ENCODE results near the gene WDR48. TPM values are rescaled to one million over a fixed set of nuclear protein-coding genes. Genes with fewer than 3 reads are reported as not detected.

Gene WDR48
- total and polyA plus RNA-seq, 5 donors from 2014 or later: 46.7 to 104 (median 50.2) TPM

DNA sequence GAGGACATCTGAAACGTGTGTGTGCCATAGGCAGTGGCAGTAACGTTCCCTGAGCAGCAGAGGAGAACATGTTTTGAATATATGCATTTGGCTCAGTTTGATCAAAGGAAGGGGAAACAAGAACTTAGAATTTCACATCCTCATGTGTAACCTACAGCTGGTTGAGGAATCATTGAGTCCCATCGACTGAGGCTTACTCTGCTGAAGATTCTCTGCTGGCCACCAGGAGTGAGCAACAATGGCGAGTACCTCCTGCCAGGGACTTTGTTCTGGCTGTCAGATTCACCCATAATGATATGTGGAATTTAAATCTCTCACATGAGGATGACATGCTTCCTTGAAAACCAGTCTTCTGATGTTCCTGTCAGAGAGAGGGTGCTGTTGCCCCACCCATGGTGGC, 34.3 kb downstream of the WDR48 start:
- Histone ChIP-seq H3K4me1 (ENCODE audit: control insufficient read depth, insufficient read depth, low read length, poor library complexity, severe bottlenecking) (no peaks in the 10 kb centered on the region), H3K27me3 (ENCODE audit: control insufficient read depth, insufficient read depth, low read length) (no peaks in the 10 kb centered on the region), H3K27ac (ENCODE audit: insufficient read depth, low read length, poor library complexity, severe bottlenecking) (no peak overlapping the region), H3K9me3 (ENCODE audit: control insufficient read depth in 2 of 2, low read length in 2 of 2) (no peaks in the 10 kb centered on the region), H3K4me3 (ENCODE audit: low read depth, low read length) (no peak overlapping the region), H3K36me3 (ENCODE audit: control insufficient read depth, insufficient read depth, low read length) (peaks cover 79% of the 10 kb centered on the region)
- no peaks in the 10 kb centered on the region for H3K27me3 Mint-ChIP-seq
- DNase-seq (no peak), ATAC-seq (ENCODE audit: low read depth in 2 of 2) (no peak)
- peaks cover 63% of the 10 kb centered on the region for H3K36me3 Mint-ChIP-seq
- H3K4me1 Mint-ChIP-seq: peaks cover 0 to 11% (median 2%) of the 10 kb centered on the region in 4 donors
- H3K27ac Mint-ChIP-seq: peak overlapping the region in 1 of 3 donors; percentile 26
- H3K9me3 Mint-ChIP-seq: no peaks in the 10 kb centered on the region
- H3K4me3 Mint-ChIP-seq: no peak overlapping the region

DNA sequence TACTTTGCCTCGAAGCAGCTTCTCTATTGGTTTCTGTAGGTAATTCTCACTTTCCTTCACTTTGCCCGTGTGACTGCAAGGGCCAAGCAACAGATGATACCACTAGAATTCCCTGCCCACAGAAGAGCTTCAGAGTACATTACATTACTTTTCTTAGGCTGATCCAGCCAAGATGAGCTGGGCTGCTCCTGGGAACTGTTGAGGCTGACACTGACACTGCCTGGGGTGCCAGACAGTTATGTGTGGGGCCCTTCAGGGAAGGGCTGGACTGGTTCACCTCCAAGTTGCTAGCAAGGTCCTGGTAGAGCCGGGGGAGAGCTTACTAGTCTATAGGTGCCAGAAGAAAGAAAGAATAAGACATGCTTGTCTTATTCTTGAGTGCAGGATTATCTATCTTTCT, 36.6 kb downstream of the WDR48 start:
- H3K4me3 ChIP-seq (ENCODE audit: low read depth, low read length): no peak overlapping the region
- no peak overlapping the region for H3K4me3 Mint-ChIP-seq
- no peak overlapping the region for H3K27ac ChIP-seq (ENCODE audit: insufficient read depth, low read length, poor library complexity, severe bottlenecking)
- no peak for DNase-seq
- H3K4me1 ChIP-seq (ENCODE audit: control insufficient read depth, insufficient read depth, low read length, poor library complexity, severe bottlenecking): no peaks in the 10 kb centered on the region
- H3K4me1 Mint-ChIP-seq: peaks cover 0 to 6% (median 2%) of the 10 kb centered on the region in 4 donors
- H3K27ac Mint-ChIP-seq: peak overlapping the region in 1 of 3 donors; percentile 9
- H3K27me3 Mint-ChIP-seq: no peaks in the 10 kb centered on the region
- peaks cover 89% of the 10 kb centered on the region for H3K36me3 ChIP-seq (ENCODE audit: control insufficient read depth, insufficient read depth, low read length)
- H3K36me3 Mint-ChIP-seq: peaks cover 51% of the 10 kb centered on the region
- H3K9me3 ChIP-seq (ENCODE audit: control insufficient read depth in 2 of 2, low read length in 2 of 2): no peaks in the 10 kb centered on the region
- no peak for ATAC-seq (ENCODE audit: low read depth in 2 of 2)
- no peaks in the 10 kb centered on the region for H3K9me3 Mint-ChIP-seq
- no peaks in the 10 kb centered on the region for H3K27me3 ChIP-seq (ENCODE audit: control insufficient read depth, insufficient read depth, low read length)

DNA sequence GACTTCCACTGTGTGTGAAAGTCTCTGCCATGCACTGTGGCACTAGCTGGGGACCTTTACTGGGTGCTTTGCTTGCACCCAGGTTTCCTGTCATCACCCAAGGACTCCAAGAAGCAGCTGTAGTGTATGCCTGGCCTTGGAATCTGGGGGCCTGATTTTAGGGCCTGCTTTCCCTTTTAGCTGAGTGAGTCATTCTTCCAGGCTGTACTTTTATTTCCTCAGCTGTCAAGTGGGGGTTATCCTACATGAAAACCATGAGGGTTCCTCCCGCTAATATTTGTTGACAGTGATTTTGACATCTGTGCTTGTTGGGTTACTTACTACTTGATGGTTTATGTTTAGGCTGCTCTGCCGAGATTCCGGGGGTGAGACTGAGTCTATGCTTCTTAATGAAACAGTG, 37.1 kb downstream of the WDR48 start:
- peaks cover 52% of the 10 kb centered on the region for H3K36me3 Mint-ChIP-seq
- no peak for ATAC-seq (ENCODE audit: low read depth in 2 of 2)
- no peaks in the 10 kb centered on the region for H3K9me3 ChIP-seq (ENCODE audit: control insufficient read depth in 2 of 2, low read length in 2 of 2)
- DNase-seq: no peak
- no peak overlapping the region for H3K4me3 ChIP-seq (ENCODE audit: low read depth, low read length)
- H3K27ac ChIP-seq (ENCODE audit: insufficient read depth, low read length, poor library complexity, severe bottlenecking): no peak overlapping the region
- H3K4me3 Mint-ChIP-seq: no peak overlapping the region
- H3K4me1 ChIP-seq (ENCODE audit: control insufficient read depth, insufficient read depth, low read length, poor library complexity, severe bottlenecking): no peaks in the 10 kb centered on the region
- no peaks in the 10 kb centered on the region for H3K27me3 Mint-ChIP-seq
- H3K36me3 ChIP-seq (ENCODE audit: control insufficient read depth, insufficient read depth, low read length): peaks cover 92% of the 10 kb centered on the region
- H3K4me1 Mint-ChIP-seq: peaks cover 0 to 6% (median 2%) of the 10 kb centered on the region in 4 donors
- H3K9me3 Mint-ChIP-seq: no peaks in the 10 kb centered on the region
- H3K27me3 ChIP-seq (ENCODE audit: control insufficient read depth, insufficient read depth, low read length): no peaks in the 10 kb centered on the region
- no peak overlapping the region for H3K27ac Mint-ChIP-seq

DNA sequence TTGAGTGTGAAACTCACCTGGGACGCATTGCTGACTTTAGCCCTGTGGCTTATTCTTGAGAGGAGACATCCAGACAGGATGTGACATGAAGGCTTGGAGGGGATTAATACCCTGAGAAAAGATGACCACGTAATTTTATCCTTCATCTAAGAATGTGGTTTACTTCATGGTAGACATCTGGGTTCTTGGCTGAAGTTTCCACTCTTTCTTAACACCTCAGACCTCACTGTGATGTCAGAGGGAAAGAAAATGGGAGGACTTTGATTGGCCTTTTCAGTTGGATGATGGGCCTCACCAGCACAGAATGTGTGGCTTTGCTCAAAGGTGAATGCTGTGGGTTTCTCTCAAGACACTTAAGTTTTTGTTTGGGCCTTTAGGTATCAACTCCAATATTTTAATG, 39.1 kb downstream of the WDR48 start:
- Histone ChIP-seq H3K4me3 (ENCODE audit: low read depth, low read length) (no peak overlapping the region), H3K36me3 (ENCODE audit: control insufficient read depth, insufficient read depth, low read length) (peaks cover 98% of the 10 kb centered on the region), H3K4me1 (ENCODE audit: control insufficient read depth, insufficient read depth, low read length, poor library complexity, severe bottlenecking) (no peaks in the 10 kb centered on the region), H3K27ac (ENCODE audit: insufficient read depth, low read length, poor library complexity, severe bottlenecking) (no peak overlapping the region), H3K9me3 (ENCODE audit: control insufficient read depth in 2 of 2, low read length in 2 of 2) (no peaks in the 10 kb centered on the region), H3K27me3 (ENCODE audit: control insufficient read depth, insufficient read depth, low read length) (no peaks in the 10 kb centered on the region)
- Mint-ChIP-seq H3K4me1 (peaks cover 0 to 6% (median 2%) of the 10 kb centered on the region in 4 donors), H3K36me3 (peaks cover 65% of the 10 kb centered on the region), H3K27ac (peak overlapping the region in 1 of 3 donors; percentile 31), H3K9me3 (no peaks in the 10 kb centered on the region), H3K4me3 (no peak overlapping the region), H3K27me3 (no peaks in the 10 kb centered on the region)
- DNase-seq (no peak), ATAC-seq (ENCODE audit: low read depth in 2 of 2) (no peak)

DNA sequence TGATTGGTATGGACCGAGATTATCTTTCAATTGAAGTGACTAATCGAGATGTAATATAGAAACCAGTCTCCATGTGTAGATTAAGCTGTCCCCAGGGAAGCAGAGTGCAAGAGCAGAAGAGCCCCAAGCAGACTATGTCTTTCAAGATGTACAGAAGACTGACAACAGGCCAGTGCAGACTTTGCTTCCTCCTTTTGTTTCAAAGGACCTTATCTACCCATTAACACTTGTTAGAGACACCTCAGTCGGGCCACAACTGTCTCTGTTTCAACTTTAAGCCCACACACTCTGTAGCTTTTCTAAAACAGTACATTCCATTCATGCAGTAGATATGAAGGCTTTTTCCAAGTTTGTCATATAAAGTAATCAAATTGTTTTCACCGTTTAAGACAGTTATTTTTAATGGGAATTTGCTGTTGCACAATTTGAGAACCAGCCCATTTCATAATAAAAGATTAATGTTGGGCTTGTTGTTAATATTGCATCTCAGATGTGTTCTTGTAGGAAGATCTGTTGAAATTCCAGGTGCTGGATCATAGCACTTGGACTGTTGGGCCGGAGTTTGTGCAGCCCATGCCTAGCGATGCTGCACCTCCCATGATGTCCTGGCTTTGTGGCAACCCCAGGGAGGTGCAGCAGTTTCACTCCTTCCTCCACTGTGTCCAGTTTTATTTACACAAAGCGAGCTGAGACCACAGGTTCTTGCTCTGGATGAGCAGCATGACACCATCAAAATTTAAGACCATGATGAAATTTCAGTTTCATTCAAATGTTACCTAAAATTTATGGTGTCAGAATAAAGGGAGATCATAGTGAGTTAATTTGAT, 43.2 kb downstream of the WDR48 start:
- no peaks in the 10 kb centered on the region for H3K4me1 Mint-ChIP-seq
- Histone ChIP-seq H3K9me3 (ENCODE audit: control insufficient read depth in 2 of 2, low read length in 2 of 2) (no peaks in the 10 kb centered on the region), H3K4me3 (ENCODE audit: low read depth, low read length) (no peak overlapping the region), H3K27me3 (ENCODE audit: control insufficient read depth, insufficient read depth, low read length) (no peaks in the 10 kb centered on the region), H3K27ac (ENCODE audit: insufficient read depth, low read length, poor library complexity, severe bottlenecking) (no peak overlapping the region), H3K4me1 (ENCODE audit: control insufficient read depth, insufficient read depth, low read length, poor library complexity, severe bottlenecking) (no peaks in the 10 kb centered on the region), H3K36me3 (ENCODE audit: control insufficient read depth, insufficient read depth, low read length) (peaks cover 97% of the 10 kb centered on the region)
- no peaks in the 10 kb centered on the region for H3K9me3 Mint-ChIP-seq
- H3K27me3 Mint-ChIP-seq: no peaks in the 10 kb centered on the region
- no peak overlapping the region for H3K27ac Mint-ChIP-seq
- ATAC-seq (ENCODE audit: low read depth in 2 of 2) (no peak), DNase-seq (no peak)
- peaks cover 40% of the 10 kb centered on the region for H3K36me3 Mint-ChIP-seq
- H3K4me3 Mint-ChIP-seq: no peak overlapping the region

DNA sequence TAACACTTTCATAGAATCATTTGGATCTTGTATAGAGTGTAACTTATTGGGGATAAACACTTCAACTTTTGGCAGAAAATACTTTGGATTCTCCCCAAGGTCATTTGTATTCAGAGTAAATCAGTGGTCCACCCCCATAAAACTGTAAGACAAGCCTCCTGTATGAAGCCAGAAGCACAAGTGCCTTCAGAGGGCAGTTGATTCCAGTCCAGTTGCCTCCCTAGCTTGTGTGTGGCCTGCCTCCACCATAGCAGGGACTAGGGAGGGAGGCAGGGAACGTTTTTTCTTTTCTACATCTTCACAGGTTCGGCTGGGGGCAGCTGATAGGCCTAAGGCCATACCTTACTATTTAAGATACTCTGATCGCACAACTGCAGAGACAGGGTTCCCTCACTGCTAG, 44.0 kb downstream of the WDR48 start:
- ATAC-seq (ENCODE audit: low read depth in 2 of 2) (no peak), DNase-seq (no peak)
- Mint-ChIP-seq H3K4me3 (no peak overlapping the region), H3K27ac (no peak overlapping the region), H3K4me1 (no peaks in the 10 kb centered on the region), H3K36me3 (peaks cover 33% of the 10 kb centered on the region), H3K27me3 (no peaks in the 10 kb centered on the region), H3K9me3 (no peaks in the 10 kb centered on the region)
- H3K4me1 ChIP-seq (ENCODE audit: control insufficient read depth, insufficient read depth, low read length, poor library complexity, severe bottlenecking): no peaks in the 10 kb centered on the region
- H3K36me3 ChIP-seq (ENCODE audit: control insufficient read depth, insufficient read depth, low read length): peaks cover 90% of the 10 kb centered on the region
- H3K4me3 ChIP-seq (ENCODE audit: low read depth, low read length): no peak overlapping the region
- H3K27me3 ChIP-seq (ENCODE audit: control insufficient read depth, insufficient read depth, low read length): no peaks in the 10 kb centered on the region
- H3K9me3 ChIP-seq (ENCODE audit: control insufficient read depth in 2 of 2, low read length in 2 of 2): no peaks in the 10 kb centered on the region
- no peak overlapping the region for H3K27ac ChIP-seq (ENCODE audit: insufficient read depth, low read length, poor library complexity, severe bottlenecking)

DNA sequence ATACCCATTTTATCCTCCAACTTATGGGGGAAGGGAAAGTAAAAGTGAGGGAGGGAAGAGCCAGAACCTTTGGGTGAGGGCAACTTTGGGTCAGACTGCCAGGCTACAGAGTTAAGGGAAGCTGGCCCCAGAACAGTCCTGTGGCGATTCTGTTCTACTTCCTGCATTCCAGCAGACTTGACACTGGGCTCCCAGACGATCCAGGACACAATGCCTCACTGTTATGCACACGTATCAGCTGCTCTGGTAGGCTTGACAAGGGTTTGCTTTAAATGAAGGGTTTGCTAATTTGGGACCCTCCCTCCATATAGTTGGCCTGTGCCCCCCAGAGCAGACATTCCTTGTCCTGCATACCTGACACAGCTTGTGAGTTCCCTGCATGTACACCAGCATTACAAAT, 45.0 kb downstream of the WDR48 start:
- ATAC-seq (ENCODE audit: low read depth in 2 of 2): no peak
- Mint-ChIP-seq H3K27ac (peak overlapping the region in 1 of 3 donors; percentile 54), H3K36me3 (peaks cover 33% of the 10 kb centered on the region), H3K27me3 (no peaks in the 10 kb centered on the region), H3K4me1 (peaks cover 5 to 8% (median 7%) of the 10 kb centered on the region in 4 donors), H3K4me3 (no peak overlapping the region), H3K9me3 (no peaks in the 10 kb centered on the region)
- no peak overlapping the region for H3K4me3 ChIP-seq (ENCODE audit: low read depth, low read length)
- no peaks in the 10 kb centered on the region for H3K27me3 ChIP-seq (ENCODE audit: control insufficient read depth, insufficient read depth, low read length)
- H3K9me3 ChIP-seq (ENCODE audit: control insufficient read depth in 2 of 2, low read length in 2 of 2): no peaks in the 10 kb centered on the region
- peaks cover 80% of the 10 kb centered on the region for H3K36me3 ChIP-seq (ENCODE audit: control insufficient read depth, insufficient read depth, low read length)
- no peak overlapping the region for H3K27ac ChIP-seq (ENCODE audit: insufficient read depth, low read length, poor library complexity, severe bottlenecking)
- DNase-seq: no peak
- H3K4me1 ChIP-seq (ENCODE audit: control insufficient read depth, insufficient read depth, low read length, poor library complexity, severe bottlenecking): peaks cover 6% of the 10 kb centered on the region

All from CD4-positive, CD25-positive, alpha-beta regulatory T cell (primary cell).